GM12878 (cell line): ENCODE results near the gene NEDD8. TPM values are rescaled to one million over a fixed set of nuclear protein-coding genes. Genes with fewer than 3 reads are reported as not detected.

Source experiments
- ATAC-seq: fragments of 200-7000 bp; cut with Tn5 transposase; 3 replicates; pipeline ENCODE4 v1.9.1; 2020; ENCODE audit warnings: mild to moderate bottlenecking, moderate library complexity
- BruUV-seq: library from RNA; stranded (reverse); fragments of 400-500 nt; replicated peaks from 2 replicates; lab custom pipeline; 2021; lab: Mats Ljungman, UMichigan
- CTCF ChIA-PET: fragments of 300-600 bp; sonication (Branson Sonifier 250); formaldehyde crosslinking; extraction: SDS; loops from one replicate; lab custom pipeline; 2021; ENCODE audit warnings: inconsistent platforms; lab: Yijun Ruan, JAX
- POLR2A ChIA-PET: fragments of 350-600 bp; formaldehyde crosslinking; extraction: SDS; loops from one replicate; lab custom pipeline; 2021; ENCODE audit warnings: inconsistent platforms; lab: Charles Lee
- RAD21 ChIA-PET: fragments of 300-600 bp; sonication (Branson Sonifier 250); formaldehyde crosslinking; loops from one replicate; lab custom pipeline; 2023; ENCODE audit warnings: antibody characterized with exemption; ENCODE audit not compliant: unreplicated experiment; lab: Charles Lee
- SMC1A ChIA-PET: fragments of 300-600 bp; sonication (Branson Sonifier 250); formaldehyde crosslinking; loops from one replicate; lab custom pipeline; 2023; ENCODE audit not compliant: unreplicated experiment, uncharacterized antibody; lab: Charles Lee
- DNase-seq: peaks from one replicate; pipeline ENCODE4 v3.0.0-alpha.2; 2011; ENCODE audit warnings: low read depth, low spot score
- FAIRE-seq: peaks from 3 replicates; lab custom pipeline; 2011; peaks lifted over from hg19 to GRCh38; lab: Jason Lieb, UNC
- H2AFZ ChIP-seq: 2 replicates; pipeline ENCODE4 v1.6.0; 2011; ENCODE audit warnings: low read depth, low read length, control low read depth; ENCODE audit not compliant: control insufficient read depth
- H3K27ac ChIP-seq: 2 replicates; pipeline ENCODE4 v1.5.1; 2011; ENCODE audit warnings: control low read depth; ENCODE audit not compliant: control insufficient read depth, insufficient read depth
- H3K27me3 ChIP-seq, 2 experiments: replicated peaks in 1 of 2; 2 replicates each; pipeline versions ENCODE4 v1.6.0 to v1.6.1; 2011; ENCODE audit warnings: low read length in 1 of 2; ENCODE audit not compliant: control insufficient read depth in 2 of 2, insufficient read depth in 2 of 2
- H3K36me3 ChIP-seq, 2 experiments: 2 replicates each; pipeline ENCODE4 v1.5.1; 2011; ENCODE audit warnings: low read length in 1 of 2; ENCODE audit not compliant: control insufficient read depth in 2 of 2, insufficient read depth in 2 of 2
- H3K4me1 ChIP-seq: 2 replicates; pipeline ENCODE4 v1.6.1; 2011; ENCODE audit warnings: mild to moderate bottlenecking, low read length, moderate library complexity, mixed read lengths; ENCODE audit not compliant: control insufficient read depth, insufficient read depth
- H3K4me2 ChIP-seq: 2 replicates; pipeline ENCODE4 v1.6.0; 2011; ENCODE audit warnings: control low read depth; ENCODE audit not compliant: control insufficient read depth, insufficient read depth
- H3K4me3 ChIP-seq: fragments of 200-600 bp; sonication (generic); 2 replicates; pipeline ENCODE4 v1.5.1; 2016
- H3K79me2 ChIP-seq: 2 replicates; pipeline ENCODE4 v1.6.0; 2011; ENCODE audit warnings: low read length; ENCODE audit not compliant: control insufficient read depth, insufficient read depth
- H3K9ac ChIP-seq: 2 replicates; pipeline ENCODE4 v1.8.0; 2011; ENCODE audit warnings: low read length, control low read depth, mixed read lengths; ENCODE audit not compliant: control insufficient read depth, insufficient read depth
- H3K9me3 ChIP-seq: replicated peaks from 3 replicates; pipeline ENCODE4 v1.5.1; 2011; ENCODE audit warnings: mild to moderate bottlenecking, low read length; ENCODE audit not compliant: control insufficient read depth, insufficient read depth
- H4K20me1 ChIP-seq: 2 replicates; pipeline ENCODE4 v1.6.0; 2011; ENCODE audit not compliant: control insufficient read depth, insufficient read depth
- MLLT1 ChIP-seq: fragments of 450-650 bp; IDR thresholded peaks from 2 replicates; pipeline ENCODE4 v1.6.1; 2016; ENCODE audit warnings: mild to moderate bottlenecking
- POU2F2 ChIP-seq: IDR thresholded peaks from 3 replicates; pipeline ENCODE4 v1.6.1; 2011; ENCODE audit warnings: low read depth, mild to moderate bottlenecking, low read length, borderline replicate concordance
- WGBS: methylation state at CpG from one replicate; pipeline ENCODE4 v1.1.6; 2016; ENCODE audit warnings: low lambda C conversion rate; ENCODE audit not compliant: insufficient replicate concordance, insufficient coverage; ENCODE audit errors: missing lambda C conversion rate; 5-methylcytosine and 5-hydroxymethylcytosine counted together
- in situ Hi-C: fragments of 300-500 bp; cut with MboI; formaldehyde crosslinking; loops from 9 replicates; pipeline ENCODE4 v1.14.3; 2018; ENCODE audit warnings: mixed read lengths
- intact Hi-C: fragments of 100-400 bp; cut with micrococcal nuclease; formaldehyde crosslinking; loops from one replicate; pipeline ENCODE4 v1.14.2; 2022; ENCODE audit not compliant: unreplicated experiment
- polyA plus RNA-seq, 11 experiments: library from polyadenylated mRNA; depleted of rRNA in 4 of 11; unstranded in 6 of 11; stranded (reverse) in 5 of 11; fragments of >200 nt; fragmentation: Nextera tagmentation in 4 of 11; fragmentation: Illumina TruSeq in 1 of 11; extraction: Ambion mirVana in 4 of 11; extraction: Trizol in 1 of 11; gene quantifications; 1 replicate in 1 of 11; 2 replicates in 10 of 11; pipeline versions ENCODE4 v1.2.1 to v1.2.3, GENCODE V29; 2011 to 2016; ENCODE audit warnings: inconsistent platforms in 2 of 11, missing spikeins in 2 of 11, low read depth in 1 of 11
- total RNA-seq, 4 experiments: library from RNA; depleted of rRNA in 3 of 4; stranded (reverse); fragments of >200 nt in 3 of 4; fragmentation: Illumina TruSeq in 1 of 4; extraction: Trizol in 1 of 4; gene quantifications; 2 replicates each; pipeline versions ENCODE4 v1.2.1 to v1.2.3, GENCODE V29; 2013 to 2021

The NEDD8 gene
- total and polyA plus RNA-seq, 10 of the 15 experiments (the other 5 are each of a cell fraction or from before 2014, with no cell fraction given), result 164 to 991 (median 300) TPM

GRCh38 chr14:24243336-24243836 lies 11.2 kb upstream of the NEDD8 start:
- H3K4me2 ChIP-seq, result peak overlapping the region; percentile 100
- H3K27ac ChIP-seq, result peak overlapping the region; percentile 99
- H3K9ac ChIP-seq, result peak overlapping the region; percentile 94
- CTCF ChIA-PET, result interaction anchor here (0.7 to 12.3 kb wide), 24 partner anchors 9 to 238 kb away, joined by 3 to 368 read pairs (median 7); partner anchors contain the start of genes CHMP4A, CIDEB, DHRS1 and EMC9
- TF ChIP-seq MLLT1 (no peak), POU2F2 (0 out of 3 replicates have a peak, but pooled peaks have one; percentile 27)
- H3K9me3 ChIP-seq, result no peaks in the 10 kb centered on the region
- in situ Hi-C loops, result loop anchor here (5.0 kb wide), 2 partner anchors 54 to 194 kb away; partner anchors contain the start of genes DHRS1 and NOP9
- intact Hi-C loops, result loop anchor here (1.0 to 2.0 kb wide), 4 partner anchors 31 to 187 kb away; no protein-coding TSS in a partner anchor
- peaks cover 16% of the 10 kb centered on the region for H3K79me2 ChIP-seq
- peaks cover 8 to 24% of the 10 kb centered on the region in 2 experiments for H3K36me3 ChIP-seq
- H3K27me3 ChIP-seq, result no peaks in the 10 kb centered on the region
- POLR2A ChIA-PET, result interaction anchor here (0.7 to 9.2 kb wide), 16 partner anchors 9 to 194 kb away, joined by 3 to 171 read pairs (median 11); partner anchors contain the start of genes CBLN3, CIDEB, DHRS1 and IRF9
- H4K20me1 ChIP-seq, result peaks cover 3% of the 10 kb centered on the region; the same call in 1 of the 2 replicates
- peak overlapping the region; percentile 80 for H3K4me3 ChIP-seq
- H2AFZ ChIP-seq, result peak overlapping the region; percentile 89
- SMC1A ChIA-PET, result interaction anchor here (0.9 to 11.0 kb wide), 22 partner anchors 10 to 193 kb away, joined by 3 to 201 read pairs (median 6); partner anchors contain the start of genes CIDEB, DCAF11, DHRS1 and GMPR2
- FAIRE-seq (no peak), ATAC-seq (peak; percentile 1), DNase-seq (no peak)
- H3K4me1 ChIP-seq, result peaks cover 26% of the 10 kb centered on the region
- RAD21 ChIA-PET, result interaction anchor here (0.7 to 7.2 kb wide), 25 partner anchors 8 to 188 kb away, joined by 3 to 231 read pairs (median 9); partner anchors contain the start of genes CHMP4A, CIDEB, DHRS1 and EMC9
- WGBS, result 7% methylated on average over 10 of the region's 10 CpGs
- BruUV-seq, result no TSS peak
